HCT116 (cell line): Measurements from ENCODE around the gene LIN7A. TPM values are rescaled to one million over a fixed set of nuclear protein-coding genes. Genes with fewer than 3 reads are reported as not detected.

ENCODE experiments used
- ATAC-seq: fragments of 200-7000 bp; cut with Tn5 transposase; 2 replicates; pipeline ENCODE4 v1.9.1; 2020; ENCODE audit warnings: mild to moderate bottlenecking, moderate library complexity
- BruUV-seq: library from RNA; stranded (reverse); fragments of 400-500 nt; replicated peaks from 2 replicates; lab custom pipeline; 2021; lab: Mats Ljungman, UMichigan
- CTCF ChIA-PET: fragments of 300-600 bp; sonication (Branson Sonifier 250); formaldehyde crosslinking; loops from one replicate; lab custom pipeline; 2021; ENCODE audit warnings: antibody characterized with exemption; lab: Charles Lee
- POLR2A ChIA-PET: fragments of 300-600, 350-600 bp; sonication (Branson Sonifier 250); formaldehyde crosslinking; loops from one replicate; lab custom pipeline; 2021; ENCODE audit warnings: antibody characterized with exemption; lab: Charles Lee
- RAD21 ChIA-PET, 2 experiments: fragments of 300-600 bp; sonication (Branson Sonifier 250); formaldehyde crosslinking; loops; one replicate each; lab custom pipeline; 2023; ENCODE audit warnings: low total read pairs in 2 of 2; ENCODE audit not compliant: uncharacterized antibody in 2 of 2, unreplicated experiment in 2 of 2, low non-redundant PET in 1 of 2; lab: Charles Lee
- DNase-seq: peaks from one replicate; pipeline ENCODE4 v3.0.0-alpha.2; 2010; ENCODE audit warnings: low read depth, low spot score
- H2AFZ ChIP-seq: fragments of 200-600 bp; shearing (Covaris generic), sonication (generic); 2 replicates; pipeline ENCODE4 v1.6.1; 2017; ENCODE audit warnings: low read depth, mixed run types, mixed read lengths, antibody characterized with exemption, low read length; ENCODE audit not compliant: poor library complexity, severe bottlenecking
- H3K27ac ChIP-seq: 2 replicates; pipeline ENCODE4 v1.5.1; 2012; ENCODE audit warnings: low read depth, low read length
- H3K27me3 ChIP-seq: fragments of 200-600 bp; sonication (generic); 2 replicates; pipeline ENCODE4 v1.6.1; 2016; ENCODE audit warnings: mixed run types, low read length, mixed read lengths; ENCODE audit not compliant: insufficient read depth
- H3K36me3 ChIP-seq, 2 experiments: fragments of 200-500 bp in 1 of 2; fragments of 200-600 bp in 1 of 2; sonication (Bioruptor generic) in 1 of 2; sonication (generic) in 1 of 2; 2 replicates each; pipeline versions ENCODE4 v1.5.1 to v1.6.1; 2014 to 2016; ENCODE audit warnings: low read length in 2 of 2, inconsistent platforms in 1 of 2, mixed read lengths in 1 of 2, mixed run types in 1 of 2; ENCODE audit not compliant: insufficient read depth in 2 of 2, control insufficient read depth in 1 of 2
- H3K4me1 ChIP-seq, 2 experiments: fragments of 200-600 bp in 1 of 2; sonication (generic) in 1 of 2; 2 replicates each; pipeline versions ENCODE4 v1.5.1 to v1.6.1; 2012 to 2017; ENCODE audit warnings: low read length in 2 of 2, inconsistent platforms in 1 of 2, mild to moderate bottlenecking in 1 of 2, mixed read lengths in 1 of 2, mixed run types in 1 of 2, moderate library complexity in 1 of 2; ENCODE audit not compliant: insufficient read depth in 2 of 2, control insufficient read depth in 1 of 2
- H3K4me2 ChIP-seq: fragments of 200-600 bp; sonication (generic); 2 replicates; pipeline ENCODE4 v1.6.1; 2017; ENCODE audit warnings: mixed run types, low read length, mixed read lengths
- H3K4me3 ChIP-seq, 2 experiments: fragments of 200-600 bp in 1 of 2; sonication (generic) in 1 of 2; replicated peaks in 1 of 2; 2 replicates each; pipeline ENCODE4 v1.5.1; 2011 to 2016; ENCODE audit warnings: low read length in 2 of 2, control low read depth in 1 of 2, low read depth in 1 of 2, mild to moderate bottlenecking in 1 of 2, mixed read lengths in 1 of 2, mixed run types in 1 of 2
- H3K79me2 ChIP-seq: fragments of 200-600 bp; sonication (generic); 2 replicates; pipeline ENCODE4 v1.6.1; 2017; ENCODE audit warnings: mild to moderate bottlenecking, mixed run types, low read length, moderate library complexity, mixed read lengths; ENCODE audit not compliant: insufficient read depth
- H3K9ac ChIP-seq: fragments of 200-600 bp; sonication (generic); 2 replicates; pipeline ENCODE4 v1.6.1; 2016; ENCODE audit warnings: low read length, mixed read lengths
- H3K9me2 ChIP-seq: fragments of 200-600 bp; sonication (generic), shearing (Covaris generic); 2 replicates; pipeline ENCODE4 v1.6.1; 2017; ENCODE audit warnings: mixed run types, mild to moderate bottlenecking, moderate library complexity; ENCODE audit not compliant: insufficient read depth
- H3K9me3 ChIP-seq, 2 experiments: fragments of 200-500 bp in 1 of 2; fragments of 200-600 bp in 1 of 2; sonication (Bioruptor generic) in 1 of 2; sonication (generic) in 1 of 2; 2 replicates each; pipeline ENCODE4 v1.6.1; 2014 to 2017; ENCODE audit warnings: low read length in 2 of 2, mixed read lengths in 2 of 2, inconsistent platforms in 1 of 2, low read depth in 1 of 2, mild to moderate bottlenecking in 1 of 2, mixed run types in 1 of 2, moderate library complexity in 1 of 2; ENCODE audit not compliant: control insufficient read depth in 1 of 2, insufficient read depth in 1 of 2
- H4K20me1 ChIP-seq: fragments of 200-600 bp; sonication (generic), shearing (Covaris generic); 2 replicates; pipeline ENCODE4 v1.6.1; 2017; ENCODE audit warnings: mixed run types, mild to moderate bottlenecking, moderate library complexity; ENCODE audit not compliant: insufficient read depth
- ATF3 ChIP-seq: IDR thresholded peaks from 2 replicates; pipeline ENCODE4 v1.6.1; 2012
- CBX3 ChIP-seq: IDR thresholded peaks from 2 replicates; pipeline ENCODE4 v1.6.1; 2012; ENCODE audit warnings: low read depth
- CEBPB ChIP-seq: IDR thresholded peaks from 2 replicates; pipeline ENCODE4 v1.6.1; 2012; ENCODE audit warnings: low read depth
- CTCF ChIP-seq, 3 experiments: fragments of 200-600 bp in 1 of 3; sonication (generic) in 1 of 3; IDR thresholded peaks in 2 of 3; conservative IDR thresholded peaks in 1 of 3; 2 replicates each; pipeline ENCODE4 v1.5.1; 2012 to 2017; ENCODE audit warnings: low read depth in 2 of 3, low read length in 2 of 3, antibody characterized with exemption in 1 of 3, borderline replicate concordance in 1 of 3, control low read depth in 1 of 3, mild to moderate bottlenecking in 1 of 3, mixed read lengths in 1 of 3, mixed run types in 1 of 3, moderate library complexity in 1 of 3; ENCODE audit not compliant: insufficient read depth in 1 of 3
- EGR1 ChIP-seq: IDR thresholded peaks from 2 replicates; pipeline ENCODE4 v1.6.1; 2012; ENCODE audit warnings: low read depth
- ELF1 ChIP-seq: IDR thresholded peaks from 2 replicates; pipeline ENCODE4 v1.6.1; 2012; ENCODE audit warnings: low read depth, borderline replicate concordance
- EZH2 ChIP-seq: fragments of 200-600 bp; sonication (generic); IDR thresholded peaks from 2 replicates; pipeline ENCODE4 v1.6.1; 2017; ENCODE audit warnings: antibody characterized with exemption, mixed run types
- FOSL1 ChIP-seq: IDR thresholded peaks from 2 replicates; pipeline ENCODE4 v1.6.1; 2012; ENCODE audit warnings: low read depth
- JUND ChIP-seq: IDR thresholded peaks from 2 replicates; pipeline ENCODE4 v1.6.1; 2012
- MAX ChIP-seq: IDR thresholded peaks from 2 replicates; pipeline ENCODE4 v1.6.1; 2012
- POLR2A ChIP-seq: IDR thresholded peaks from 2 replicates; pipeline ENCODE4 v1.7.0; 2011; ENCODE audit warnings: borderline replicate concordance; ENCODE audit not compliant: insufficient read depth, insufficient read length; ENCODE audit errors: extremely low read depth
- POLR2AphosphoS5 ChIP-seq: IDR thresholded peaks from 2 replicates; pipeline ENCODE4 v1.6.1; 2011; ENCODE audit warnings: mild to moderate bottlenecking, low read depth, low read length, moderate library complexity
- REST ChIP-seq: IDR thresholded peaks from 2 replicates; pipeline ENCODE4 v1.6.1; 2012; ENCODE audit warnings: low read depth
- SIN3A ChIP-seq: IDR thresholded peaks from 2 replicates; pipeline ENCODE4 v1.6.1; 2012; ENCODE audit warnings: low read depth
- TCF7L2 ChIP-seq: IDR thresholded peaks from 2 replicates; pipeline ENCODE4 v1.7.0; 2011; ENCODE audit warnings: borderline replicate concordance, inconsistent platforms; ENCODE audit not compliant: insufficient read depth, insufficient read length; ENCODE audit errors: extremely low read depth
- ZFX ChIP-seq: fragments of 450-650 bp; IDR thresholded peaks from 2 replicates; pipeline ENCODE4 v1.6.1; 2017
- ZNF274 ChIP-seq: fragments of 200-500 bp; sonication (Bioruptor generic); IDR thresholded peaks from 2 replicates; pipeline ENCODE4 v1.6.1; 2014; ENCODE audit warnings: mild to moderate bottlenecking, low read depth, low read length, inconsistent platforms
- intact Hi-C: fragments of 100-400 bp; cut with micrococcal nuclease; formaldehyde crosslinking; loops from 2 replicates; pipeline ENCODE4 v1.10.0; 2022
- total RNA-seq: library from RNA; stranded (reverse); gene quantifications from one replicate; pipeline ENCODE4 v1.2.1, GENCODE V29; 2021; ENCODE audit not compliant: unreplicated experiment

The LIN7A gene
- total RNA-seq, 1 experiment from 2014 or later, result 1.5 TPM

GRCh38 chr12:80884651-80885050 is 53.1 kb downstream of the LIN7A start:
- TF ChIP-seq TCF7L2 (no peak), ELF1 (no peak), ZFX (no peak), SIN3A (no peak), ZNF274 (no peak), EGR1 (no peak), CBX3 (no peak), FOSL1 (no peak), MAX (no peak), REST (no peak), CEBPB (no peak), ATF3 (no peak), JUND (no peak), CTCF (IDR thresholded peaks at IDR 0.05 in 2 of 3, conservative IDR thresholded peaks at IDR 0.05 in 1 of 3; ENCODE audit: borderline replicate concordance in 1 of 3, insufficient read depth in 1 of 3, low read depth in 2 of 3, low read length in 2 of 3) (no peak), EZH2 (no peak), POLR2A (no peak), POLR2AphosphoS5 (no peak)
- TF ChIP-seq, all 23 proteins: peak for 0
- Histone ChIP-seq H3K9ac (no peak overlapping the region), H3K27me3 (no peaks in the 10 kb centered on the region), H3K4me2 (no peak overlapping the region), H3K4me3 (no peak overlapping the region), H3K4me1 (no peaks in the 10 kb centered on the region), H3K9me3 (no peaks in the 10 kb centered on the region), H3K9me2 (no peaks in the 10 kb centered on the region), H3K79me2 (no peaks in the 10 kb centered on the region), H3K36me3 (no peaks in the 10 kb centered on the region), H2AFZ (no peak overlapping the region), H3K27ac (no peak overlapping the region), H4K20me1 (no peaks in the 10 kb centered on the region)
- DNase-seq (no peak), ATAC-seq (no peak)
- ChIA-PET CTCF (no interaction called here), POLR2A (no interaction called here), RAD21 (no interaction called here)
- no TSS peak for BruUV-seq
- intact Hi-C loops, result no loop called here
